ENCODE measurements around the gene MPP1.

Gene MPP1

DNA sequence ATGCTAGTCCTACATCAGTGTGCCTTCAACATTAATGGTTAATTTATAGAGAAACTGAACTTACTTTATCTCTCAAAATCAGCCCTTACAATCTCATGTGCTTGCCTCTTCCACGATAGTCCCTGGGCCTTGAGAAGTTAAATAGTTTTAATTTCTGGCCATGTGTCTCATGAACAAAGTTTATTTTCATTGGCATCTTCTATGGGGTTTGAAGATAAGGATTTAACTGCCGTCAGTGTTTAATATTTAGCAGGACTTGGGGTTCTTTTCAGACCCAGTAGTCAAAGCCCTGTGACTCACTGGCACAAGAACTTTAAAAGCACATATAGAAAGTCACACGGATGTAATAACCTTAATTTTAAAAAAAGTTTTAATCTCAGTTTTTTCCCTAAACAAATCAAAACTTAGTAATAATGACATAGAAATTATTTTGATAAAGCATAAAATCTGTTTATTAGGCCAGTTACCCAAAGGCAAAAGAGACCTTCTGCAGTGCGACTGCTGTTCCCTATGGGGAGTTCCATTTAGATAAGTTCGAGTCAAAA, 10.1 kb upstream of the MPP1 start:
- in situ Hi-C loops (cut with HindIII; ENCODE audit: low sequenced_read_pairs), result no loop called here

DNA sequence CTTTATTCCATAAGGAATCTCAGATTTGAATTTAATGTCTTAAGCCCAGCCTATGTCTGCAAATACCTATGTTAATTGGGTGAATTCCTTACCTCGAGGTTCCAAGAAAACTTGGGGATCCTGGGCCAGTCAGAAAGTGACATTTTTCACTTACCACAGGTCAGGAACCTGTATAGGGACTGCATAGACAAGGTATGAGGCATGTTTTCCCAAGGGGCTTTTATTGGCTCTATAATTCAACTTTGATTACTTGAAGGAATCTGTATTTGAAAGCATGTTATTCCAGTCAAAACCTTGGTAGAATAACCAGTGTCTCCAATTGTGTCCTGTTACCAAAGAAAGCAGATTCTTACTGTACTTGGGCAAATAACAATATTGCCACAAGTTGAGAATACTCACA, 8.5 kb upstream of the MPP1 start:
- in situ Hi-C loops (cut with HindIII; ENCODE audit: low sequenced_read_pairs), result no loop called here

GRCh38 chrX:154812341-154813101, 7.2 kb upstream of the MPP1 start:
- in situ Hi-C loops (cut with HindIII; ENCODE audit: low sequenced_read_pairs), result no loop called here

DNA sequence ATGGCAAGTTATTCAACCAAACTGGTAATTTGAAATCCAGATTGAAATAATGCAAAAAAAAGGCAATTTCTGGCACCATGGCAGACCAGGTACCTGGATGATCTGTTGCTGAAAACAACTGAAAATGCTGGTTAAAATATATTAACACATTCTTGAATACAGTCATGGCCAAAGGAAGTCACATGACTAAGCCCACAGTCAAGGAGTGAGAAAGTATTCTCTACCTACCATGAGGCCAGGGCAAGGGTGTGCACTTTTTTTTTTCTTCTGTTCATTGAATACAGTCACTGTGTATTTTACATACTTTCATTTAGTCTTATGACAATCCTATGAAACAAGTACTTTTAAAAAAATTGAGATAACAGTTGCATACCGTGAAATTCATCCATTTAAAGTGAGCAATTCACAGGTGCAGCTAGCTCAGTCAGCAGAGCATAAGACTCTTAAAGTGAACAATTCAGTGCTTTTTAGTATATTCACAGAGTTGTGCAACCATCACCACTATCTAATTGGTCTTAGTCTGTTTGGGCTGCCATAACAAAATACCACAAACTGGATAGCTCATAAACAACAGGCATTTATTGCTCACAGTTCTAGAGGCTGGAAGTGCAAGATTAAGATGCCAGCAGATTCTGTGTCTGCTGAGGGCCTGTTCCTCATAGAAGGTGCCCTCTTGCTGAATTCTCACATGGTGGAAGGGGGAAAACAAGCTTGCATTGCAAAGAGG, 4.8 kb upstream of the MPP1 start:
- in situ Hi-C loops (cut with HindIII; ENCODE audit: low sequenced_read_pairs), result no loop called here

DNA sequence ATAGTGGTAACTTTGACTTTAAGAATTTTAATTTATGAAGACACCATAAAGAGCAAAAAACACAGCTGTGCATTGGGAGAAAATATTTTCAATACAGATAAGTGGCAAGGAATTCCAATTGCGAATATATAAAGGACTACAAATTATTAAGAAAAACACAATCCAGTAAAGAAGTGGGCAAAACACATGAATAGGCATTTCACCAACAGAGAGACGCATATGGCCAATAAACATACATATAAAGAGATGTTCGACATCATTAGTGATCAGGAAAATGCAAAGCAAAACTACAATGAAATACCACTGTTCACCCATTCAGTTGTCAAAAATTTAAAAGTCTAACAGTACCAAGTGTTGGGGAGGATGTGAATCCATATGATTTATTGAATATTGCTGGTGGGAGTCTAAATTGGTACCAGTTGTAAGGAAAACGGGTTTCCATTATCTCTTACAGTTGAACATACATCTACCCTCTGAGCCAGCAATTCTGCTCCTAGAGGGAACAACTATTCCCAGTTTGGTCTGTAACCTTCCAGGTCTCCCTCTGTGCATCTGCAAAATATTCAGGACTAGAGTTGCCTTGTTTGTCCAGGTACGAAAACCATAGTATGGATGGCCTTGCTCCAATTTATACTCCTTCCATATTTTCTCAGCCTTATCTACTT, 1.7 kb upstream of the MPP1 start:
- in situ Hi-C loops (cut with HindIII; ENCODE audit: low sequenced_read_pairs), result no loop called here

- in situ Hi-C loops (cut with HindIII; ENCODE audit: low sequenced_read_pairs), result no loop called here
These were observed 409 bp upstream of the MPP1 start for GRCh38 chrX:154805696-154806091.

DNA sequence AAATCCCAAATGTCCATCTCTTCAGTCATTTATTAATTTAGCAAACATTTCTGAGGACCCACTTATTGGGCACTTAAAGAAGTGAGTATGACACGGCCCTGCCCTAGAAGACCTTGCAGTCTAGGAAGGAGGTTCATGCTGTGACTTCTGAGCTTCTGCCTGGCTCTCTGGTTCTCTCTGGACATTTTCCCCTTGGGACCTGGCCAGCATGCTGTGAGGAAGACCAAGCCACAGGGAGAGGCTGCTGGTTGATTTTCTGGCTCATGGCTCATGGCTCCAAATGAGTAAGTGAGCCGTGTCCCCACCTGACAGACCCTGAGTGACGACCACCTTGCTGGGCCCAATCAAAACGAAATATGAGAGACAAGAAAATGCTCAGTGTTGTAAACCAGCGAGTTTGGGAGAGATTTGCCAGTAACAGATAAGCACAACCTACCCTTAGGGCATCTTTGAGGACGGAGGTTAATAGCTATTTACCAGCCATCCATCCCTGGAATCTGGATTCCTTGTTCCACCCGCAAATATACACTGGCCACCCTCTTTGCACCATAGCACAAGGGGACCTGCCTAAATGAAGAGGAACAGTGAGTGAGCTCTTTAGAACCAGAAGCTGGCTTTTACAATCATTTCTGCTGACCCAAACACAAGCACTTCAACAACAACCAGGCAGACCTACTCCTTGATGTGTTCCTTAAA, 876 bp downstream of the MPP1 start:
- in situ Hi-C loops (cut with HindIII; ENCODE audit: low sequenced_read_pairs), result no loop called here

DNA sequence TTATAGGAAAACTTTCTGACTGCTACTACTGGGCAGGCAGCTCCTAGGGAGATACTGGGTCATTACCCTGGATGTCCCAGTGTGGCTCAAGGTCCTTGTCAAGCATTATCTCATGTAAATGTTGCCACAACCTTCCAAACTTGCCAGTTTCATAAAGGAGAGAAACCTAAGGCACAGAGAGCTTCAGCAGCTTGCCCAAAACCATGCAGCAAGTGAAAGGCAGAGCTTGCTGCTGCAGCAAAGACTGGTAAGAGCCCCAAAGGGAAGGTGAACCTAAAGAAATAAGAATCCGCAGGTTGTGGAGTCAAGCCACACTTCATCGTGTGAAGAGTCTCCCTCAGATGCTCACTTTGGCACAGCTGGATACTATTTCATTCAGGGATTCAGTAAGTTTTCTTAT, 2.3 kb downstream of the MPP1 start:
- in situ Hi-C loops (cut with HindIII; ENCODE audit: low sequenced_read_pairs), result no loop called here

DNA sequence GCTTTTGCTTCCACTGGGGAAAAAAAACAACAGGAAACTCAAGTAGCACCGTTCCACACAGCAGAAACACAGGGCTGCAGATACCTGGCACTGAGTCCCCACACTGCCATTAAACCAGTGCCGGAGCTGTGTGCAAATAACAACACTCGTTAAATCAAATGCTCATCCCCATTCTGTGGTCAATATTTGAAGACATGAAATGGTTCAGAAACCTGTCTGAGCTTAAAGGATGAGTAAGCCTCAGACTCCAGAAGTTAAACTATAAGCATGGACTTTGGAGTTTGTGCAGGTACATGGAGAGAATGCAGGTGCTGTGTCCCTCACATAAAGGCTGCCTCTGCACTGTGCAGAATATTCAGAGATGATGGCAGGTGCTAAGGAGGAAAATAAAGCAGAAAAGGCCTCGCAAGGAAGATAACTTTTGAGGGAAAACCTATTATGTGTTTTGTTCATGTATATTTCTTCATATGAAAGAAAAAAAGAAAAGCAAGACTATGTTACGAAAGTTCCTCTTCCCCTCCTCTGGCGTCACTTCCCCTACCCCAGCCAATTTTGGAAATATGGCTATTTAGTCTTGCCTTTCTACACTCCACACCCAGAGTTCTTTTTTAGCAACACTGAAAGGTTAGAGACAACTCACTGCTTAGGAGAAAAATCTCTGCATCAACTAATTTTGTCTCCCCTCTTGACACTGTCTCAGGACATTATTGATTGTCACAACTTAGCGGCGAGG, 4.6 kb downstream of the MPP1 start:
- in situ Hi-C loops (cut with HindIII; ENCODE audit: low sequenced_read_pairs), result no loop called here

- in situ Hi-C loops (cut with HindIII; ENCODE audit: low sequenced_read_pairs), result no loop called here
These were observed 5.5 kb downstream of the MPP1 start for GRCh38 chrX:154799556-154800348.

GRCh38 chrX:154797006-154797405, 8.3 kb downstream of the MPP1 start:
- in situ Hi-C loops (cut with HindIII; ENCODE audit: low sequenced_read_pairs), result no loop called here

DNA sequence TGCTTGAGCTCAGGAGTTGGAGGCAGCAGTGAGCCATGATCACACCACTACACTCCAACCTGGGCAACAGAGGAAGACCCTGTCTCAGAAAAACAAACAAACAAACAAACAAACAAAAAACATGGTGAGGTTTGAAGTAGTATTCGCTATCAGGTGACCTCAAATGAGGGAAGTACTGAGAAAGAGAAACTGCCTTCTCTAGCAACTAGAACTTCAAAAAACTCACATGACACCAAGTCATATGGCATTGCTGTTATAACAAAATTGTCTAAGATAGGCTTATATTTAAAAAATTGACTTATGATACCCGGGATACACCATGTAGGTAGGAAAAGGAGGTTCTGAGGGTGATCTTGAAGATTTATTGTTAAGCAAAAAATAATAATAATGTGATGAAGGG, 10.3 kb downstream of the MPP1 start:
- in situ Hi-C loops (cut with HindIII; ENCODE audit: low sequenced_read_pairs), result no loop called here

GRCh38 chrX:154793084-154793795, 12.0 kb downstream of the MPP1 start:
- in situ Hi-C loops (cut with HindIII; ENCODE audit: low sequenced_read_pairs), result no loop called here

GRCh38 chrX:154791939-154792338, 13.3 kb downstream of the MPP1 start:
- in situ Hi-C loops (cut with HindIII; ENCODE audit: low sequenced_read_pairs), result no loop called here

GRCh38 chrX:154791467-154791866, 13.8 kb downstream of the MPP1 start:
- in situ Hi-C loops (cut with HindIII; ENCODE audit: low sequenced_read_pairs), result no loop called here

DNA sequence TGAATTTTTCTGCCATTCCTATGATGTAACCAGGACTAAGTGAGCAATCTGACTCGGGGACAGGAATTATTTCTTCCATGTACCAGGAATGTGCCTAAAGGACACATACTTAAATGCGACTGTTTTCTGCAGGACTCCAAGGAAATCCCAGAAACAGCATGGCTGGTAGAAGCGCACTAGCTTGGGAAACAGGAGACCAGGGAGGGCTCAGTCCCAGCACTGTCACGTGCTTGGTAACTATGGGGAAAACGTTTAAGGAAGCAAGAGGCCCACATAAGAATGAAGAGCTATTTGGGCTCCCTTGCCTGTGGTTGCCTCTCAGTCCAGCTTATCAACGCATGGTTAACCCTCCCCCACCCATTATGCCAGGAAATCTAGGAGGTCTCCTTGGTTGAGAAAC, 19.6 kb downstream of the MPP1 start:
- in situ Hi-C loops (cut with HindIII; ENCODE audit: low sequenced_read_pairs), result no loop called here

DNA sequence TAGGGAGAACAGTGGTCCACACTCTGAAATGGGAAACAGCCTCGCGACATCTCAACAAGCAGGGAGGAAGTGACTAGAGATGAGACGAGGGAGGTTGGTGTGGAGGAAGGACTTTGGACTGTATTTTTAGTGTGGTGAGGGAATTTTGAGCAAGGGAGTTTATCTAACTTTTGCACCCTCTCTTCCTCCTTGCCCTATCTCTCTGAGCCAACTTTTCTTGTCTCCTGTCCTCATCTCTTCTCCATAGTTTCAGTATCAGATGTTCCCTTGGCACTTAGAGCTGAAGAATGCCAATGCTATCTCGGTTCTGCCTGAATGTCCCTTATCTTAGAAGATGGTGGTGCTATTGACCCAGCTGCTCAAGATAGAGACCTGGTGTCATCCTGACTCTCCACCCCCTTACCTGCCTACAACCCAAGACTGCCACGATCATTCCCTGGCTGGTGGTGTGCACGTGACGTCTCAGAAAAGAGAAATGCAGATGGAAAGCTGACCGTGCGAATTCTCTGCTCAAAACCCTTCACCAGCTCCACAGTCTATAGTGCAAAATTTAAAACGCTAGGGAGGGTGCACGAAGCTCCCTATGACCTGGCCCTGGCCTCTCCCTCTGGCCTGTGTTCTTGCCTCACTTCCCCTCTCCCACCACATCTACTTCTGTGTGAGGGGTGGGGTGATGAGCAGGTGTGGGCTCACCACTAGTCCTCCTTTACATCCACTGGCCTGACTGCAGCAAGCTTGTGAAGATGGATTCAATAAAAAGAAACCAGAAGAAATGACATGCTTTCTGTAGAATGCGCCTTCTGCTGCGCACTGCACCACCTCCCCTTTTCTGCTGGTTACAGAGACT, 20.9 kb downstream of the MPP1 start:
- in situ Hi-C loops (cut with HindIII; ENCODE audit: low sequenced_read_pairs), result no loop called here

GRCh38 chrX:154780968-154781367, 24.3 kb downstream of the MPP1 start:
- in situ Hi-C loops (cut with HindIII; ENCODE audit: low sequenced_read_pairs), result no loop called here

All from endothelial cell of hepatic sinusoid (primary cell).